GM12874 (cell line): ENCODE results near the gene TRAIP.

Experiments
- CTCF ChIP-seq: IDR thresholded peaks from 2 replicates; pipeline ENCODE4 v1.5.1; 2011; ENCODE audit warnings: low read depth, mild to moderate bottlenecking, control low read depth, low read length, moderate library complexity; ENCODE audit not compliant: insufficient read depth

Gene TRAIP

GRCh38 chr3:49856181-49857005 is at the start of gene TRAIP:
Gene TRAIP (minus strand): TSS chr3:49856564. CDS start chr3:49856453, 111 bp downstream.
- no peak for TF ChIP-seq CTCF

DNA sequence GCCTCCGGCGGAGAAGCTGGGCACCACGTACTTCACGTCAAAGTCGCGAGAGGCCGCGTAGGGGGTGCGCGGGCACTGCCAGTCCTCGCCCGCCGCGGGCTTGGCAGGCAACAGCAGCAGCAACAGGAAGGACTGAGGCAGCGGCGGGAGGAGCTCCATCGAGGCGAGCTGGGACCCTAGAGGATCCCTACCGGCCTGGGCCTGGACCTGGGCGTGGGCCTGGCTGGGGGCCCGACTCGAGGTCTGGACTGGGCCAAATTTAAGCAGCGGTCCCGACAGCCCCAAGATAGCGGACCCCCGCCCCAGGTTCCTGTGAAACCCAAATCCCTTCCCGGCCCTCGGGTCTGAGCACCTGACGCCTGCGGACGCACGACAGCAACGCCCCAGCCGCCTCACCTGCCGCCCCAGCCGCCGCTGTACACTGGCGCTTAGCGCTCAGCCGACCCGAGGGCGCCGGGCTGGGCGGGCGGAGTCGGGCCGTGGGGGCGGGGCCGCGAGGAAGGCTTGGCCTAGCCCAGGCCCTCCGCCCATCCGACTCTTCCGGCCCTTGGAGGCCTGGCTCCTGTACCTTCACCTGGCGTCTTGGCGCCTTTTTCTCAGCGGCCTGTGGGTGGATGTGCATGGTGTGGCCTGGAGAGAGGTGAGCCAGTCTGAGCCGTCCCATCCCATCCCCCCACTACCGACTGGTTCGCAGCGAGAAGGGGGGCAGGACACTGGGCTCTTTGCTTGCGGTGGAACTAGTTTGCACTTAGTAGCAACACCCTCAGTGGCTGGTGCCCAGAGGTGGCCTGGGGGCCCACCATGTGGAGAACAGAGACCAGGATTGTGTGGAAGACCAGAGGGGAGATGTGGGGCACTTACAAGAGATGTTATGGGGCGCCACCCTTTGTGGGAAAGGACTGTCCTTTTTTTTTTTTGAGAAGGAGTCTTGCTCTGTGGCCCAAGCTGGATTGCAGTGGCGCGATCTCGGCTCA is 47.4 kb upstream of the TRAIP start, which contains the start of gene MST1R:
Gene MST1R (minus strand): TSS at position 423 of the 974 bp plus-strand sequence. CDS start 264 bp downstream, at position 159.
- no peak for TF ChIP-seq CTCF

DNA sequence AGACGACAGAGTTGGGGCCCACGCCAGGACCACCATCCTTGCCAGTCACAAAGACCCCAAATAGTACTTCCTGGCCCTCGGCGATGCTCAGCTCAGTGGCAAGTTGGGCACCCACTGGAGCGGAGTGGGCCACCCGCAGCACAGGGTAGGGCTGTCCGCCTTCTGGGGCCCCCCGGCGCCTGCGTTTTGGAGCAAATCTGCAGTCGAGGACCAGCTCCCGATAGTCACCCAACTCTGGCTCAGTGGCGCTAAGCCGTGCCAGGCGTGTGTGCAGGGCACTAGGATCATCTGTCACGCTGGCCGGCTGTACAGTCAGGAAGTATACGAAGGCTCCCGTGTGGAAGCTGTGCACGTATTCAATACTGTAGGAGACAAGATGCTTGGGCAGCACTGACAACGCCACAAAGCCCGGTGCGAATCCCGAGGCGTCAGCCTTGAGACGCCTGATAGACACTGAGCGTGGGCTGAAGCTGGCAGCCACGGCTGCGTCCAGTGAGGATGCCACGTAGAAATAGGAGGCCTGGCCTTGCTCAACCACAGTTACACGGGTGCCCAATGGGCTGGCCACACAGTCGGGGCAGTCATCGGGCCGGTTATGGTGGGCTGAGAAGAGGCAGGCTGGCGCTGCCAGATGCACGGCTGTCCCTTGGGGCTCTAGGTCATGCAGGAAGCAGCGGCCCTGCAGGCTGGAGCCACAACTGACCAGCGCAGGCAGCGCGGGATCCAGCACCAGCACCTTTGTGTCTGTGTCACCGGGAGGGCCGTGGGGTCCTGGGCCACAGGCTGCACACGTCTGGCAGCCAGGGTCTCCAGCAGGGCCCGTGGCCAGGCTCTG is 46.4 kb upstream of the TRAIP start:
- TF ChIP-seq CTCF, result no peak

DNA sequence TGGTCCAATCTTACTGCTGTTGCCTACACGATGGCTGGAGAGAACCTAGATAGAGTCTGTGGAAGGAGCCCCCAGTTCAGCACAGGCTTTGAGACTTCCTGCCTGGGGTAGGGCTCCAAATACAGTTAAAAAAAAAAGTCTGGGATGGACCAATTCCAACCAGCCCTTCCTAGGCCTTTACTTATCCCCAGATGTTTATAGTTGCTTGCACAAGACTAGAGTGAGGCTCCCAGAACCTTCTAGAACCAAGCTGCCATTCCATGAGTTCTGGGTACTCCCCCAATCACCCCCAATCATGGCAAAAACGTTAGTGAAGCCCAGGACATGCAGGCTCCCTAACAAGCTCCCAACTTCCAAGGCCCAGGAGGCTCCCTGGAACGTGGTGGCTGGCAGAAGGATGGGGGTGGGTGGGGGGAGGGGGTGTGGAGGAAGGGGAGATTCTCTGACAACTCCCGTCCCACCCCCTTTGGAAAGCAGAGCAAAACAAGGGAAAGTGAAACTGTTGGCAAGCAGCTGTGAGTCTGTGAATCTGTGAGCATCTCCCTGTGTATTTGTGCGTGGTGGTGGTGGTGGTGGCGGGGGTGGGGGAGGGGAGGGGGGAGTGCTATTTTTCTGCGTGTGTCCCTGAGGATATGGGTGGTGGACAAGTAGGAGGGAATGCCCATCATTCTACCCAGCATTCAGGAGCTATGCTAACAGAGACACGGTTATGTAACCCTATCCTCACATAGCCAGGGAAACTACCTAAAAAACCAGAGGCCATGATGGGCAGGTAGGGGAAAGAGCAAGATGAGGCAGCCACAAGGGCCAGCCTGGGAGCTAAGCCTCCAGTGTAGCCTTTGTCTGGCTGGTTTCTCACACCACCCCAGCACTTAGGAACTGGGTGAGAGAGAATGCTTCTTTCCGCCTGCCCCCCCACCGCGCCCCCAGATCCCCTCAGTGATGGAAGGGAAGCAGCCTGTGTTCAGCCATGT is 45.3 kb upstream of the TRAIP start:
- no peak for TF ChIP-seq CTCF

DNA sequence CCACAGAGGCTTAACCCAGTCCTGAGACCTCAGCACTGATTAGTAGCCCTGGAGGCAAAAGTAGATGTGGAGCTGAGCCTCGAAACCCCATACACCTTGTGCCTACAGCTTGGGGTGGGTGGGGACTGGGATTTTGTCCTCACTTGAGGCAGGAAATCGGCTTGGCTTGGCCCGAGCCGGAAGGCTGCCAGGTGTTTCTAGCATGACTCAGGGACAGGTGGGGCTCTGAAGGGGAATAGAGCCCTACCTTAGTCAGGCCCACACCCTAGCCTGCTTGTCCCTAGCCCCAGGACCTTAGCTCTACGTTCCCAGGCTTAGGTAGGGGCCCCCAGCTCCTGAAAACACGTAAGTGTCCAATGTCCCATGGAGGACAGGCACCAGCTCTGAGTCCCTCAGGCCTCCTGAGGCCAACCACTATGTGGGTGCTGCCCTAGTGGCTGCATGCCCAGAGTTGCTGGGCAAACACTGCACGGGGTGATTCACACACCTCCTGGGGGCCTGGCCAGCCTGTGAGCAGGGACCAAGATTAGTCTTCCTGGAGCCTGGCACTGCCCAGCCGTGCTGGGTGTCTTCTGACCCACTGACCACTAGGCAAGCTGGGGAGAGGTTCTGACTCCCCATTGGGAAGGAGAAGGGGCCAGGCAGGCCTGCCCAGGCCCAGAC is 44.3 kb upstream of the TRAIP start:
- no peak for TF ChIP-seq CTCF

GRCh38 chr3:49899815-49900214 is 43.5 kb upstream of the TRAIP start:
- TF ChIP-seq CTCF, result peak; percentile 49
